HepG2 (cell line): Measurements from ENCODE around the gene MIB1. TPM values are rescaled to one million over a fixed set of nuclear protein-coding genes. Genes with fewer than 3 reads are reported as not detected.

ENCODE experiments used
- ATAC-seq: fragments of 200-7000 bp; cut with Tn5 transposase; 3 replicates; pipeline ENCODE4 v1.9.1; 2020; ENCODE audit warnings: mild to moderate bottlenecking, moderate library complexity
- BruUV-seq: library from RNA; stranded (reverse); fragments of 400-500 nt; replicated peaks from 2 replicates; lab custom pipeline; 2021; lab: Mats Ljungman, UMichigan
- CTCF ChIA-PET: fragments of 300-600 bp; formaldehyde crosslinking; extraction: SDS; loops from one replicate; lab custom pipeline; 2021; ENCODE audit warnings: low total read pairs, inconsistent platforms, low intra/inter-chr PET ratio; lab: Yijun Ruan, JAX
- POLR2A ChIA-PET: fragments of 350-600 bp; sonication (Branson Sonifier 250); formaldehyde crosslinking; loops from one replicate; lab custom pipeline; 2020; ENCODE audit warnings: antibody characterized with exemption, inconsistent platforms; lab: Yijun Ruan, JAX
- DNase-seq: peaks from one replicate; pipeline ENCODE4 v3.0.0-alpha.2; 2015; ENCODE audit warnings: low spot score
- FAIRE-seq: peaks from 3 replicates; lab custom pipeline; 2011; peaks lifted over from hg19 to GRCh38; lab: Jason Lieb, UNC
- H2AFZ ChIP-seq: one replicate; pipeline ENCODE4 v1.6.1; 2011; ENCODE audit warnings: low read length, inconsistent platforms
- H3K27ac ChIP-seq: fragments of 300-600 bp; 3 replicates; pipeline ENCODE4 v1.8.0; 2011; ENCODE audit warnings: mixed run types, mild to moderate bottlenecking, mixed read lengths, low read length, inconsistent platforms; ENCODE audit not compliant: insufficient read depth; ENCODE audit errors: extremely low read length
- H3K27me3 ChIP-seq, 2 experiments: fragments of 200-600 bp in 1 of 2; 2 replicates in 1 of 2; 3 replicates in 1 of 2; pipeline versions ENCODE4 v1.6.0 to v1.8.0; 2011; ENCODE audit warnings: low read length in 2 of 2, mild to moderate bottlenecking in 2 of 2, moderate library complexity in 2 of 2, inconsistent platforms in 1 of 2; ENCODE audit not compliant: insufficient read depth in 2 of 2, control insufficient read depth in 1 of 2
- H3K36me3 ChIP-seq, 2 experiments: fragments of 200-600 bp in 1 of 2; replicated peaks in 1 of 2; 2 replicates in 1 of 2; 3 replicates in 1 of 2; pipeline versions ENCODE4 v1.5.1 to v1.8.0; 2011; ENCODE audit warnings: low read length in 2 of 2, inconsistent platforms in 1 of 2; ENCODE audit not compliant: insufficient read depth in 2 of 2, control insufficient read depth in 1 of 2
- H3K4me1 ChIP-seq: 2 replicates; pipeline ENCODE4 v1.5.1; 2012; ENCODE audit warnings: low read length, inconsistent platforms; ENCODE audit not compliant: insufficient read depth
- H3K4me2 ChIP-seq: 2 replicates; pipeline ENCODE4 v1.6.0; 2011; ENCODE audit warnings: low read depth, low read length, inconsistent platforms
- H3K4me3 ChIP-seq, 3 experiments: fragments of 200-600 bp in 1 of 3; sonication (generic), shearing (Covaris generic) in 1 of 3; replicated peaks in 1 of 3; 2 replicates each; pipeline ENCODE4 v1.5.1; 2011 to 2016; ENCODE audit warnings: low read length in 3 of 3, inconsistent platforms in 2 of 3, low read depth in 2 of 3, mild to moderate bottlenecking in 2 of 3, control low read depth in 1 of 3, mixed read lengths in 1 of 3; ENCODE audit not compliant: insufficient read depth in 1 of 3
- H3K79me2 ChIP-seq: one replicate; pipeline ENCODE4 v1.6.1; 2011; ENCODE audit warnings: low read length, inconsistent platforms; ENCODE audit not compliant: insufficient read depth
- H3K9ac ChIP-seq: 2 replicates; pipeline ENCODE4 v1.6.0; 2011; ENCODE audit warnings: mild to moderate bottlenecking, low read depth, low read length, inconsistent platforms; ENCODE audit not compliant: insufficient read depth
- H3K9me3 ChIP-seq: 2 replicates; pipeline ENCODE4 v1.5.1; 2012; ENCODE audit warnings: mild to moderate bottlenecking, low read length
- H4K20me1 ChIP-seq: 2 replicates; pipeline ENCODE4 v1.6.0; 2011; ENCODE audit warnings: inconsistent platforms, mild to moderate bottlenecking, low read length, moderate library complexity; ENCODE audit not compliant: insufficient read depth
- AGO2 ChIP-seq: fragments of 200-400 bp; formaldehyde crosslinking; optimal IDR thresholded peaks from 2 replicates; pipeline ENCODE3; 2017; ENCODE audit warnings: mild to moderate bottlenecking, low read depth, low read length, moderate library complexity
- HNRNPLL ChIP-seq: fragments of 200-400 bp; formaldehyde crosslinking; IDR thresholded peaks from 2 replicates; pipeline ENCODE4 v1.6.1; 2017; ENCODE audit warnings: mild to moderate bottlenecking, low read depth, low read length; ENCODE audit not compliant: poor library complexity, severe bottlenecking
- MAZ ChIP-seq, 2 experiments: sonication (generic) in 1 of 2; formaldehyde crosslinking in 1 of 2; IDR thresholded peaks; 2 replicates each; pipeline versions ENCODE4 v1.5.0 to v1.6.1; 2012 to 2020; ENCODE audit warnings: low read depth in 2 of 2, mild to moderate bottlenecking in 2 of 2, borderline replicate concordance in 1 of 2, improper control_type of control experiment in 1 of 2, low read length in 1 of 2, missing genetic modification reagents in 1 of 2, moderate library complexity in 1 of 2
- POGZ ChIP-seq: sonication (generic); formaldehyde crosslinking; IDR thresholded peaks from 2 replicates; pipeline ENCODE4 v1.4.0; 2020; ENCODE audit warnings: mild to moderate bottlenecking, missing genetic modification reagents
- SALL2 ChIP-seq: sonication (generic); formaldehyde crosslinking; IDR thresholded peaks from 2 replicates; pipeline ENCODE4 v1.8.1; 2023; ENCODE audit warnings: mild to moderate bottlenecking, missing genetic modification reagents, inconsistent platforms
- SIN3A ChIP-seq: IDR thresholded peaks from 2 replicates; pipeline ENCODE4 v1.6.1; 2011; ENCODE audit warnings: low read depth, mild to moderate bottlenecking, control low read depth, low read length, borderline replicate concordance
- THAP7 ChIP-seq: sonication (generic); formaldehyde crosslinking; IDR thresholded peaks from 2 replicates; pipeline ENCODE4 v1.8.1; 2023; ENCODE audit warnings: mild to moderate bottlenecking, missing genetic modification reagents
- WGBS: methylation state at CpG from one replicate; pipeline ENCODE4 v1.1.6; 2017; ENCODE audit warnings: low lambda C conversion rate; 5-methylcytosine and 5-hydroxymethylcytosine counted together
- in situ Hi-C: cut with HindIII; loops from 2 replicates; pipeline ENCODE4 v1.10.0; 2017; ENCODE audit warnings: low pct_unique_long_range_greater_than_20kb; ENCODE audit not compliant: extremely low pct_ligation_motif_present
- intact Hi-C: fragments of 100-400 bp; cut with micrococcal nuclease; formaldehyde crosslinking; loops from one replicate; pipeline ENCODE4 v1.10.0; 2022; ENCODE audit not compliant: unreplicated experiment
- polyA plus RNA-seq, 8 experiments: library from polyadenylated mRNA; depleted of rRNA in 3 of 8; stranded (reverse) in 7 of 8; unstranded in 1 of 8; fragments of >200 nt; fragmentation: Illumina TruSeq in 4 of 8; extraction: Trizol in 4 of 8; gene quantifications; 2 replicates each; pipeline versions ENCODE4 v1.2.1 to v1.2.3, GENCODE V29; 2011 to 2016; ENCODE audit warnings: low read depth in 4 of 8, missing spikeins in 1 of 8, mixed read lengths in 1 of 8; ENCODE audit not compliant: insufficient read depth in 1 of 8
- total RNA-seq, 5 experiments: library from RNA; depleted of rRNA; stranded (reverse); fragments of >200 nt; fragmentation: Illumina TruSeq; extraction: Trizol; gene quantifications; 2 replicates each; pipeline ENCODE4 v1.2.3, GENCODE V29; 2016; ENCODE audit warnings: low read depth in 1 of 5
- TF ChIP-seq, protein P1 (sequence below): IDR thresholded peaks from 2 replicates; pipeline ENCODE4 v1.6.1; 2016; ENCODE audit warnings: low read depth, control low read depth

The MIB1 gene
- total and polyA plus RNA-seq, 2 of the 13 experiments (the other 11 are each of a cell fraction or from before 2014, with no cell fraction given) = 12.0 to 47.0 TPM

DNA sequence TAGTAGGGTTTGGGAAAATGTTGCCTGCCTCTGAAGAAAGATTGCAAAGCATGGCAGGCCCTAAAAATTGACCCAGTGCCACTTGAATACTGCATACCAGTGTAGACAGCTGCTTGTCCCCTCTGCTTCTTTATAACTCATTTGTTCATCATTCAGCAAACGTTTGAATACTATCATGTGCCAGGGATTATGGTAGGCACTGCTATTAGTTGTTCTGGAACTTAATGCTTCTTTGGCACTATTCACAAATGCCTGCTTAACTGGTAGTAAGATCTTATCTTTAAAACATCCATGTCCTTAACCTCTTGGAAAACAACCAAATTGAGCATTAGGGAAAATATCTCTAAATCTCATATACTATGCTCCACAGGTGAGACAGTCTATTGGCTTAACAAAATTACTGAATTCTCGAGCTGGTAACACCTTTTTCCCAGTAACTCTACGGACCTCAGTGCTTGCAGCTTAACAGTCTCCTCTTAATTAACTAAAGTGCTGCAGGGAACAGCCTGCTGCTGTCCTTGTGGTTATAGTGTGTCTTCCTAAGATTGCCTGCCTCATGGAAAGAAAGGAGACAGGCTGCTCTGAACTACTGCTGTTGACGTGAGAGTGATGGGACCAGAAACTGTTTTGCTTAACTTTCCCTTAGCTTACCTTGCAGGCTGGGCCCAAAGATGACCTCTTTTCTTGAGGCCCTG is 93.2 kb downstream of the MIB1 start:
- Histone ChIP-seq H3K4me1 (peaks cover 4% of the 10 kb centered on the region), H3K27ac (no peak overlapping the region), H3K4me2 (no peak overlapping the region), H3K36me3 (peaks cover 2 to 8% of the 10 kb centered on the region in 2 experiments; a peak in 4 of 5 replicates), H2AFZ (no peak overlapping the region), H4K20me1 (no peaks in the 10 kb centered on the region), H3K27me3 (no peaks in the 10 kb centered on the region), H3K79me2 (no peaks in the 10 kb centered on the region), H3K4me3 (no peak overlapping the region), H3K9ac (no peak overlapping the region), H3K9me3 (no peaks in the 10 kb centered on the region)
- no peak for FAIRE-seq
- WGBS = 96% methylated on average over 4 of the region's 4 CpGs
- ChIA-PET POLR2A (no interaction called here), CTCF (no interaction called here)
- ATAC-seq = no peak
- intact Hi-C loops = no loop called here
- no TSS peak for BruUV-seq
- TF ChIP-seq, protein P1, sequence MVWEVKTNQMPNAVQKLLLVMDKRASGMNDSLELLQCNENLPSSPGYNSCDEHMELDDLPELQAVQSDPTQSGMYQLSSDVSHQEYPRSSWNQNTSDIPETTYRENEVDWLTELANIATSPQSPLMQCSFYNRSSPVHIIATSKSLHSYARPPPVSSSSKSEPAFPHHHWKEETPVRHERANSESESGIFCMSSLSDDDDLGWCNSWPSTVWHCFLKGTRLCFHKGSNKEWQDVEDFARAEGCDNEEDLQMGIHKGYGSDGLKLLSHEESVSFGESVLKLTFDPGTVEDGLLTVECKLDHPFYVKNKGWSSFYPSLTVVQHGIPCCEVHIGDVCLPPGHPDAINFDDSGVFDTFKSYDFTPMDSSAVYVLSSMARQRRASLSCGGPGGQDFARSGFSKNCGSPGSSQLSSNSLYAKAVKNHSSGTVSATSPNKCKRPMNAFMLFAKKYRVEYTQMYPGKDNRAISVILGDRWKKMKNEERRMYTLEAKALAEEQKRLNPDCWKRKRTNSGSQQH (CRISPR knock-in tag) = no peak
- no peak for TF ChIP-seq SALL2 (CRISPR knock-in tag)
- TF ChIP-seq THAP7 (CRISPR knock-in tag) = no peak
- TF ChIP-seq POGZ = no peak
- no peak for TF ChIP-seq SIN3A
- no peak for TF ChIP-seq AGO2
- TF ChIP-seq MAZ (IDR thresholded peaks at IDR 0.05; ENCODE audit: borderline replicate concordance, low read depth, low read length) = no peak
- no peak for TF ChIP-seq MAZ (CRISPR knock-in tag; IDR thresholded peaks at IDR 0.05; ENCODE audit: low read depth)
- TF ChIP-seq HNRNPLL = no peak
- in situ Hi-C loops = no loop called here
- no peak for DNase-seq
